NCI-H1694 treated with DMSO at 0.1 percent for 48 hours (cell line): Measurements from ENCODE around the gene PSMD12.
"Not testable (repeated sequence)": the region's sequence is repeated elsewhere in the genome, so short reads cannot be mapped to it uniquely, and the experiment has no call there.

Source experiments
- DNase-seq: peaks from one replicate; lab custom pipeline; 2025; lab: John Stamatoyannopoulos, UW

The PSMD12 gene

GRCh38 chr17:67366193-67367157 is at the start of gene PSMD12:
Gene PSMD12 (minus strand): TSS chr17:67366577. CDS start chr17:67366519, 58 bp downstream.
- peak; percentile 80 for DNase-seq

GRCh38 chr17:67415291-67415690 is 48.9 kb upstream of the PSMD12 start:
- DNase-seq: no peak

- no peak for DNase-seq
Measured at GRCh38 chr17:67414559-67414958, 48.2 kb upstream of the PSMD12 start.

- DNase-seq: no peak
Measured at GRCh38 chr17:67414130-67414529, 47.8 kb upstream of the PSMD12 start.

GRCh38 chr17:67413388-67413787 is 47.0 kb upstream of the PSMD12 start:
- DNase-seq: no peak

GRCh38 chr17:67412941-67413340 is 46.6 kb upstream of the PSMD12 start:
- no peak for DNase-seq

GRCh38 chr17:67412032-67412431 is 45.7 kb upstream of the PSMD12 start:
- no peak for DNase-seq

- no peak for DNase-seq
Measured at GRCh38 chr17:67411397-67411796, 45.0 kb upstream of the PSMD12 start.

- DNase-seq: not testable (repeated sequence)
Measured at GRCh38 chr17:67408455-67408830, 42.1 kb upstream of the PSMD12 start.

- DNase-seq: no peak
Measured at GRCh38 chr17:67403483-67403882, 37.1 kb upstream of the PSMD12 start.

- DNase-seq: no peak
Measured at GRCh38 chr17:67403065-67403464, 36.7 kb upstream of the PSMD12 start.

- DNase-seq: no peak
Measured at GRCh38 chr17:67401598-67402504, 35.5 kb upstream of the PSMD12 start.

GRCh38 chr17:67401106-67401505 is 34.7 kb upstream of the PSMD12 start:
- DNase-seq: no peak

- no peak for DNase-seq
Measured at GRCh38 chr17:67400193-67400592, 33.8 kb upstream of the PSMD12 start.

GRCh38 chr17:67399676-67400075 is 33.3 kb upstream of the PSMD12 start:
- no peak for DNase-seq

GRCh38 chr17:67393809-67394397 is 27.5 kb upstream of the PSMD12 start:
- DNase-seq: no peak

- no peak for DNase-seq
Measured at GRCh38 chr17:67392111-67392510, 25.7 kb upstream of the PSMD12 start.

GRCh38 chr17:67390646-67391361 is 24.4 kb upstream of the PSMD12 start:
- no peak for DNase-seq

GRCh38 chr17:67390006-67390645 is 23.7 kb upstream of the PSMD12 start:
- DNase-seq: no peak

- no peak for DNase-seq
Measured at GRCh38 chr17:67388986-67389385, 22.6 kb upstream of the PSMD12 start.

- not testable (repeated sequence) for DNase-seq
Measured at GRCh38 chr17:67388536-67388935, 22.2 kb upstream of the PSMD12 start.
